ENCODE results near the gene OSBPL3. TPM values are rescaled to one million over a fixed set of nuclear protein-coding genes. Genes with fewer than 3 reads are reported as not detected.

OSBPL3 gene
- total RNA-seq, 1 experiment from 2014 or later, result 8.6 TPM

DNA sequence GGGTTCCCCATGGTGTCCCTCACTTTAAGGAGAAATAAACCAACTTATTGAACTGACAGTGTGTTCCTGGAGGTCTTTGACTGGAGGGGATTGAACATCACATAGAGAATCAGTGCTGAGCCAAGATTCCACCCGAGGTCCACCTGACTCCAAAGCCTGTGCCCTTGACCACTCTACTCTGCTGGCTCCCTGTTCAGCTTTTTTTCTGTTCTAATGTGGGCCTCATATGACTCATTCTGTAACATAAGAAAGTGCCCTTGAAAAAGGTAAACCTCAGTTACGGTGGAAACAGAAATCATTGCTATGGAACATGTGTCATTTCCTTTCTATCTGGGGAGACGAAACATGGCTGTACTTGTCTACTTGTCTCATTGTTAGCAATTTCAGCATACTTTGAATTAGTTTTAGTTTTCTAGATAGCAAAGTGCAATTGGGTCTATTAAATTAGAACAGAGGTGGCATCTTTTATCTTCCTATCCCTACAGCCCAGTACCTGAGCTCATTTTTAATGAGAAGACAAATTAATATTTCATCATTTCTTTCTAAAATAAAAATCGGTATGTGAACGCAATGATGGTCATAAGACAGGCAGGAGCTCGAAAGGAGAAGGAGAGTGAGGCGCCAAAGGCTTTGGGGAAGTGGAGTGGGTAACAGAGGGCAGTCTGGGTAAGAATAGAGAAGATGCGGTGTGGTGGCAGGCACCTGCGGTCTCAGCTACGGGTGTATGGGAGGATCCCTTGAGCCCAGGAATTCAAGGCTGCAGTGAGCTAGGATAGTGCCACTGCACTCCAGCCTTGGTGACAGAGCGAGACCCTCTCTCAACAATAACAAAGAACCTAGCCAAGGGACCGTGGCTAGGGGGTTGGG lies 224.2 kb downstream of the OSBPL3 start:
- H3K9me3 Mint-ChIP-seq, result no peaks in the 10 kb centered on the region
- no peaks in the 10 kb centered on the region for H3K79me2 ChIP-seq (ENCODE audit: insufficient read depth, low read length)
- WGBS (ENCODE audit: extremely low coverage, insufficient read length, low lambda C conversion rate), result no CpG with 5 or more reads among the region's 12 CpGs
- H4K20me1 ChIP-seq (ENCODE audit: control insufficient read depth, insufficient read depth, insufficient read length), result no peaks in the 10 kb centered on the region
- peaks cover 3% of the 10 kb centered on the region; the same call in 1 of the 2 replicates for H3K4me1 ChIP-seq (ENCODE audit: insufficient read depth, low read length)
- no peak overlapping the region for H3T11ph ChIP-seq (ENCODE audit: low read length)
- peaks cover 59% of the 10 kb centered on the region for H3K27me3 Mint-ChIP-seq (ENCODE audit: low read depth)
- H3K9me3 ChIP-seq (ENCODE audit: control insufficient read depth, low read depth, low read length), result no peaks in the 10 kb centered on the region
- no peak overlapping the region for H3K23ac ChIP-seq (ENCODE audit: insufficient read length, low read depth, low read length)
- H4K91ac ChIP-seq (ENCODE audit: insufficient read length, low read depth, low read length), result no peak overlapping the region
- H3K79me1 ChIP-seq (ENCODE audit: insufficient read depth, low read depth, low read length, poor library complexity, severe bottlenecking), result no peaks in the 10 kb centered on the region
- TF ChIP-seq, protein P1, sequence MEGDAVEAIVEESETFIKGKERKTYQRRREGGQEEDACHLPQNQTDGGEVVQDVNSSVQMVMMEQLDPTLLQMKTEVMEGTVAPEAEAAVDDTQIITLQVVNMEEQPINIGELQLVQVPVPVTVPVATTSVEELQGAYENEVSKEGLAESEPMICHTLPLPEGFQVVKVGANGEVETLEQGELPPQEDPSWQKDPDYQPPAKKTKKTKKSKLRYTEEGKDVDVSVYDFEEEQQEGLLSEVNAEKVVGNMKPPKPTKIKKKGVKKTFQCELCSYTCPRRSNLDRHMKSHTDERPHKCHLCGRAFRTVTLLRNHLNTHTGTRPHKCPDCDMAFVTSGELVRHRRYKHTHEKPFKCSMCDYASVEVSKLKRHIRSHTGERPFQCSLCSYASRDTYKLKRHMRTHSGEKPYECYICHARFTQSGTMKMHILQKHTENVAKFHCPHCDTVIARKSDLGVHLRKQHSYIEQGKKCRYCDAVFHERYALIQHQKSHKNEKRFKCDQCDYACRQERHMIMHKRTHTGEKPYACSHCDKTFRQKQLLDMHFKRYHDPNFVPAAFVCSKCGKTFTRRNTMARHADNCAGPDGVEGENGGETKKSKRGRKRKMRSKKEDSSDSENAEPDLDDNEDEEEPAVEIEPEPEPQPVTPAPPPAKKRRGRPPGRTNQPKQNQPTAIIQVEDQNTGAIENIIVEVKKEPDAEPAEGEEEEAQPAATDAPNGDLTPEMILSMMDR (conservative IDR thresholded peaks at IDR 0.05), result no peak
- H2BK120ac ChIP-seq (ENCODE audit: low read depth, low read length, poor library complexity, severe bottlenecking), result no peak overlapping the region
- H2BK15ac ChIP-seq (ENCODE audit: low read depth, low read length), result no peak overlapping the region
- H2BK20ac ChIP-seq (ENCODE audit: low read depth, low read length, poor library complexity, severe bottlenecking), result no peak overlapping the region
- no peak overlapping the region for H4K8ac ChIP-seq (replicated peaks; ENCODE audit: insufficient read length, low read depth, low read length)
- H2AFZ ChIP-seq (ENCODE audit: low read length), result no peak overlapping the region
- H3K27ac Mint-ChIP-seq, result no peak overlapping the region
- H3K14ac ChIP-seq (ENCODE audit: insufficient read depth, low read length), result no peak overlapping the region
- H2BK5ac ChIP-seq (ENCODE audit: insufficient read length, low read length), result no peak overlapping the region
- H3K56ac ChIP-seq (ENCODE audit: insufficient read length, low read depth, low read length), result no peak overlapping the region
- no peak overlapping the region for H3K27ac ChIP-seq (ENCODE audit: insufficient read length, low read depth, low read length)
- no peak for DNase-seq
- peaks cover 26% of the 10 kb centered on the region; the same call in 1 of the 2 replicates for H3K27me3 ChIP-seq (ENCODE audit: insufficient read depth, low read length)
- no peak overlapping the region for H4K5ac ChIP-seq (ENCODE audit: insufficient read length, low read depth, low read length)
- no peaks in the 10 kb centered on the region for H3K36me3 Mint-ChIP-seq (ENCODE audit: insufficient read depth in 1 of 3, low read depth in 3 of 3)
- no peak overlapping the region for H3K18ac ChIP-seq (ENCODE audit: insufficient read length, low read depth, low read length)
- H3K4me2 ChIP-seq (ENCODE audit: insufficient read depth, insufficient read length, low read length), result peak overlapping the region; percentile 69
- no peak overlapping the region for H2AK5ac ChIP-seq (ENCODE audit: insufficient read length, low read length)
- no peak overlapping the region for H2BK12ac ChIP-seq (ENCODE audit: insufficient read length, low read depth, low read length)
- H3K4ac ChIP-seq (ENCODE audit: low read depth, low read length), result no peak overlapping the region
- peaks cover 20 to 30% of the 10 kb centered on the region in 2 experiments for H3K4me1 Mint-ChIP-seq
- H3K4me3 Mint-ChIP-seq, result peak overlapping the region; percentile 80 to 92
- no peak overlapping the region for H3K9ac ChIP-seq (ENCODE audit: extremely low read depth, insufficient read length, low read length)
- H3K23me2 ChIP-seq (ENCODE audit: insufficient read length, low read depth, low read length, poor library complexity, severe bottlenecking), result peaks cover 12% of the 10 kb centered on the region

Measured in H9 (cell line).